Activated CD4-positive, alpha-beta T cell treated with anti-CD3 and anti-CD28 coated beads for 48 hours (primary cell): ENCODE data around the gene AFMID.
"Not testable (repeated sequence)": the region's sequence is repeated elsewhere in the genome, so short reads cannot be mapped to it uniquely, and the experiment has no call there.

Source experiments
- DNase-seq: peaks from one replicate; pipeline ENCODE4 v3.0.0-alpha.2; 2020

The AFMID gene

DNA sequence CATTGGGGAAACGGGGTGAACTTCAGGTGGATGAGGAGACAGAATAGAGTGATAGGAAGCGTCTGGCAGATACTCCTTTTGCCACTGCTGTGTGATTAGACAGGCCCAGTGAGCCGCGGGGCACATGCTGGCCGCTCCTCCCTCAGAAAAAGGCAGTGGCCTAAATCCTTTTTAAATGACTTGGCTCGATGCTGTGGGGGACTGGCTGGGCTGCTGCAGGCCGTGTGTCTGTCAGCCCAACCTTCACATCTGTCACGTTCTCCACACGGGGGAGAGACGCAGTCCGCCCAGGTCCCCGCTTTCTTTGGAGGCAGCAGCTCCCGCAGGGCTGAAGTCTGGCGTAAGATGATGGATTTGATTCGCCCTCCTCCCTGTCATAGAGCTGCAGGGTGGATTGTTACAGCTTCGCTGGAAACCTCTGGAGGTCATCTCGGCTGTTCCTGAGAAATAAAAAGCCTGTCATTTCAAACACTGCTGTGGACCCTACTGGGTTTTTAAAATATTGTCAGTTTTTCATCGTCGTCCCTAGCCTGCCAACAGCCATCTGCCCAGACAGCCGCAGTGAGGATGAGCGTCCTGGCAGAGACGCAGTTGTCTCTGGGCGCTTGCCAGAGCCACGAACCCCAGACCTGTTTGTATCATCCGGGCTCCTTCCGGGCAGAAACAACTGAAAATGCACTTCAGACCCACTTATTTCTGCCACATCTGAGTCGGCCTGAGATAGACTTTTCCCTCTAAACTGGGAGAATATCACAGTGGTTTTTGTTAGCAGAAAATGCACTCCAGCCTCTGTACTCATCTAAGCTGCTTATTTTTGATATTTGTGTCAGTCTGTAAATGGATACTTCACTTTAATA lies 37.3 kb downstream of the AFMID start:
- DNase-seq = no peak

- DNase-seq = no peak
Observed at GRCh38 chr17:78225088-78225865, 38.1 kb downstream of the AFMID start.

DNA sequence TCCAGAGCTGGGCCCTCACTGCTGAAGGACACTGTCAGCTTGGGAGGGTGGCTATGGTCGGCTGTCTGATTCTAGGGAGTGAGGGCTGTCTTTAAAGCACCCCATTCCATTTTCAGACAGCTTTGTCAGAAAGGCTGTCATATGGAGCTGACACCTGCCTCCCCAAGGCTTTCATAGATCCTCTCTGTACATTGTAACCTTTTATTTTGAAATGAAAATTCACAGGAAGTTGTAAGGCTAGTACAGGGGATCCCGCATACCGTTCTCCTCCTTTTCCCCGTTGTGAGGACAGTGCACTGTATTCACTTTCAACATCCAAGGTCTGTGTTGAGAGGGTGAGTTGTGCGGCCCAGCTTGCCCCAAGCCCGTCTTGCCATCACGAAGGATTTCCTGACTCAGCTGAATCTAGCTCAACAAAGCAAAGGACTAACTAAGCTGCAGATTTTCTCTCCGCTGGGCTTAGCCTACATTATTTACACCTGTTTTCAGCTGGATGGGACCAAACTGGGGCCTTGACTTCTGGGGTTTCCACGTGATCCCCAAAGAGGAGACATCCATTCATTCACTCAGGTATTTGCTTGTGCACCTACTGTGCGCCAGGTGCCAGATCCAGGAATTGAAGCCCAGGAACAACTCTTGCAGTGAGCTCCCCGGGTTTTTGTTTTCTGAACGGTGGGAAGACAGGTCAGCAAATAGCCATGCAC lies 39.0 kb downstream of the AFMID start:
- DNase-seq = no peak

DNA sequence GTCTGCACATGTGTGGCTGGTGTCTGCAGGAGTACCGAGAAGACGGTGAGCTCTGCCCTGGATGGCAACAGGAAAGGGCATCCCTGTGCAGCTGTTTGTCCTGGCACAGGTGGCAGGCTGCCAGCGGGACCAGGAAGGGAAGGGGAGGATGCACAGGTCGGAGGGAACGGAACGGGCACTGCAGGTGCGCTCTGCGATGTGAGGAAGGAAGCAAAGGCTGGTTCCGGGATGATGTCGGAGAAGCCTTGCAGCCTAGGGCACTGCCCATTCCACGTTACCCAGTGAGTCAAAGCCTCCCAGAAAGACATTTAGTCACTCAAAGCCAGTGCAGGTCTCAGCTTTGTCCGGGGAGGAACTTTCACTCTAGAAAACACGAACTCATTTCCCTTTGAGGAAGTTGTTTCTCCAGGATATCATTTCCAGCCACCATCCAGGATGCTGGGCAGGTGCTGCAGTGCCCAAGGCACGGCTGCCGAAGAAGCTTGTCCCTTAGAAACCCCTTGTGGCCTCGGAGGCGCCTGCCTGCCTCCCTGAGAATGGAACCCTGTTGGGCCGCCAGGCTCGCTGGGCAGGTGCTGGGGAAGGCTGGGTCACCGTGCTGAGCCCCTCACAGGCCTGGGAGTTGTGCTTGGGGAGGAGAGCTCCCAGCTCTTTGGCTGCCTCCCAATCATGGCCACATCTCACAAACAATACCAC lies 39.7 kb downstream of the AFMID start:
- DNase-seq = peak; percentile 20

DNA sequence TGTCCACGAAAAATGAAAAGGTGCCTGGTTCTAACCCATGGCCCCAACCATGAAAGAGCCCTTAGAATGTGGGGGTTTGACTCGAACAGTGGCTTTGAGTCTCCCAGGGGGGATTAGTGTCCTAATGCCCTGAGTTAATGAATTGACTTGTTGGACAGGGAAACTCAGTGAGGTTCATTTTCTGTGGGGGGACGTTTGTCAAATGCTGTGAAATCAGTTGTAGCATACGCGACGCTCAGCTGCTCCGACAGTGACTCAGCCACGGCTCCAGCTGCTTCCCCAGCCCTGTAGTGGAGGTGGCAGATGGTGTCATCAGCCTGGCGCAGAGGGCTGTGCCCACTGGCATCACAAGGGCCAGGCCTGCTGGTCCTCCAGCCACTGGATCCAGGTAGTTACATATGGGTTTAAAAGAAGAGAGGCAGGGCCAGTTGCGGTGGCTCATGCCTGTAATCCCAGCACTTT lies 40.3 kb downstream of the AFMID start:
- DNase-seq = peak; percentile 23

GRCh38 chr17:78228176-78228575 lies 41.0 kb downstream of the AFMID start:
- DNase-seq = no peak

GRCh38 chr17:78230252-78230962 lies 43.2 kb downstream of the AFMID start:
- no peak for DNase-seq

DNA sequence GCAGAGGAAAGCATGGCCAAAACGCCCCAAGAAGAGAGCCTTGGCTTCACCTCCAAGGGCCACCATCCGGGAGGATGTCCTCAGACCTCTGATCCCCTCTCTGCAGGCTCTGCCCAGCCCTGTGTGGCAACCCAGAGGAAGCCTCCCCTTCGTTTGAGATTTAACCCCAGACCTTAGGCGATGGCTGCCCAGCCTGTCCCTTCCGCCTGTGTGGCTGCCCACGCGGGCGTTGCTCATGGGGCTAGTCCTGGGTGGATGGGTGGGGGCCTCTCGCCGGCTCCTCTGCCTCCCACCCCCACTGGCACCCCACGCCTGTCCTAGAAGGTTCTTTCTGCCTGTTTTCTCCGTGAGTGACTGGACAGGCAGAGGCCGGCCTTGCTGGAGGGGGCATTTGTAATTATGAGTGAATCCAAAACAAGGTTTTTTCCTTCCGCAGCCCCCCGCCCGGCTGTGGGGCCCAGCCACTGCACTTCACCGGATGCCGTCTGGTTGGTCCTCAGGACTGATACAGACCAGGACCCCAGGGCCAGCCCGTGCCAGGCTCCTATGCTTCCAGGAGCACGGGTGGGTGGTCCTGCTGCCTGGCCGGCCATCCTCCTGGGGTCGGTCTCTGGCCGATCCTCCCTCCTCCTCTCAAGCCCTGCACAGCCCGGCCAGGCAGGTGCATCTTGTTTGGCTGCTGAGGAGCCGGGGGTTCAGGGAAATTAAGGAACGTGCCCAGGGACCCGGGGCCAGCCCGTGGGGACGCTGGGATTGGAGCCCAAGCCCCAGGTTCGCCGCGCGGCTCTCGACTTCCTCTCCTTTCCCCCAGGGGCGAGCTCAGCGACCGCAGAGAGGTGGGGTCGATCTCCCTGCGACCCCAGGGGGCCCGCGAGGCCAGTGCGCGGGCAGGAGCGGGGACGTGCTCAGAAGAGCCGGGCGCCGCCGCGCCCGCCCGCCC lies 44.1 kb downstream of the AFMID start, which contains the start of gene TMEM235:
Gene TMEM235 (plus strand): TSS at position 636 of the 940 bp plus-strand sequence. CDS start 393 bp downstream, outside the sequence.
- DNase-seq = no peak

DNA sequence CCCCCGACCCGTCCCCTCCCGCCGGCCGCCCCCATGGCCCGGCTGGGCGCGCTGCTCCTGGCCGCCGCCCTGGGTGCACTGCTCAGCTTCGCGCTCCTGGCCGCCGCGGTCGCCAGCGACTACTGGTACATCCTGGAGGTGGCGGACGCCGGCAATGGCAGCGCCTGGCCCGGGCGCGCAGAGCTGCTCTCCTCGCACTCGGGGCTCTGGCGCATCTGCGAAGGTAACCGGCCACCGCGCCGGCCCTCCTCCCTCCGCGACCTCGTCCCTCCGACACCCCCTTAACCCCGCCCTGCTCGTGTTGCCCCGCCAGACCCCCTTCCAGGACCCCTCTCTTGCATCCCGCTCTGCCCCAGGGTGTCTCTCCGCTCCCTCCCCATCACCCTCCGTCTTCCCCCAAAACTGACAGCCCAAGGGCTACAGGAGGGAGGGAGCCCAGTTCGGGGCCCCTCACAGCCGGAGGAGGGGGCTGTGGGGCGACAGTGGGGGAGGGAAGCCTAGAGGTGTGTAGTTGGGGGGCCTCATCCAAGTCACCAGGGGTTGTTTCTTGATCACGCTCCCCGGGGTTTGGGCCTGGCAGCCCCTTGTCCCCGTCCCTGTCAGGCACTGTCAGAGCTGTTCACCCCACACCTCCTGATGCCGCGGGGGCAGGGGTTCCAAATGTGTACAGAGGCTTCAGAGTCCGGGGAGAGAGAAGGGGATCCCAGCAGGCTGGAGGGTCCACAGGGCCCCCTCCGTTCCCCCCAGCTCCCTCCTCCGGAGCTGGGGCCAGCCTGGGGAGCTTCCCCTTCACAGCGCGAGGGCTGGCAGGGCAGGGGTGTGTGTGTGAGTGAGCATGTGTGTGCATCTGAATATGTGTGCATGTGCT lies 45.1 kb downstream of the AFMID start:
- peak; percentile 56 for DNase-seq

GRCh38 chr17:78232859-78233173 lies 45.7 kb downstream of the AFMID start:
- DNase-seq = no peak

DNA sequence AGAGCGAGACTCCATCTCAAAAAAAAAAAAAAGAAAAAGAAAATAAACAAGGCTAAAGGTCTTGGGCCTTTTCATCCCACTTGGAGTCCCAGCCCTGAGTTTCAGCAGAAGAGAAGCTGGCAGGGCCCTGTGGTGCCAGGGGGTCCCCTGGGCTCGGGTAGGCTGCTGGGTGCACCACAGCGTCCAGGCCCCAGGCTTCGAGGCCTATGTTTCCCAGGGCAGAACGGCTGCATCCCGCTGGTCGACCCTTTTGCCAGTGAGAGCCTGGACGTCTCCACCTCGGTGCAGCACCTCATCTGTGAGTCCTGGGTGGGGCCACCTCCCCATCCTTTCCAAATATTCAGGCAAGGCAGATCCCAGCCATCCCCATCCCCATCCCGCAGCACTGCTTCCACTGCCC lies 46.5 kb downstream of the AFMID start:
- no peak for DNase-seq

- DNase-seq = no peak
Observed at GRCh38 chr17:78234261-78234865, 47.2 kb downstream of the AFMID start.

GRCh38 chr17:78235022-78235421 lies 47.9 kb downstream of the AFMID start:
- DNase-seq = not testable (repeated sequence)

DNA sequence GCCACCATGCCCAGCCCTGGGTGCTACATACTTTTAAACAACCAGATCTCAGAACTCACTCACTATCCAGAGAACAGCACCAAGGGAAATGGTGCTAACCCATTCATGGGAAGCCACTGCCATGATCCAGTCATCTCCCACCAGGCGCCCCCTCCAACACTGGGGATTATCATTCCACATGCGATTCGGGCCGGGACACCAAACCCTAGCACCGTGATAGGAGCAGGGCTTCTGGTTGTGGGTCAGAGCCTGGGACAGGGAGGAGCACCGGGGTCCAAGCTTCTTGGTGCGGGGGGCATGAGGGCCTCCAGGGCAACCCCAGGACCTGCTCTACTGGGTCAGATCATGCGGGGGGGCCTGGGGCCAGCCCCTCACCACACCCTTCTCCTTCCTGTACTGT lies 48.7 kb downstream of the AFMID start:
- DNase-seq = no peak

DNA sequence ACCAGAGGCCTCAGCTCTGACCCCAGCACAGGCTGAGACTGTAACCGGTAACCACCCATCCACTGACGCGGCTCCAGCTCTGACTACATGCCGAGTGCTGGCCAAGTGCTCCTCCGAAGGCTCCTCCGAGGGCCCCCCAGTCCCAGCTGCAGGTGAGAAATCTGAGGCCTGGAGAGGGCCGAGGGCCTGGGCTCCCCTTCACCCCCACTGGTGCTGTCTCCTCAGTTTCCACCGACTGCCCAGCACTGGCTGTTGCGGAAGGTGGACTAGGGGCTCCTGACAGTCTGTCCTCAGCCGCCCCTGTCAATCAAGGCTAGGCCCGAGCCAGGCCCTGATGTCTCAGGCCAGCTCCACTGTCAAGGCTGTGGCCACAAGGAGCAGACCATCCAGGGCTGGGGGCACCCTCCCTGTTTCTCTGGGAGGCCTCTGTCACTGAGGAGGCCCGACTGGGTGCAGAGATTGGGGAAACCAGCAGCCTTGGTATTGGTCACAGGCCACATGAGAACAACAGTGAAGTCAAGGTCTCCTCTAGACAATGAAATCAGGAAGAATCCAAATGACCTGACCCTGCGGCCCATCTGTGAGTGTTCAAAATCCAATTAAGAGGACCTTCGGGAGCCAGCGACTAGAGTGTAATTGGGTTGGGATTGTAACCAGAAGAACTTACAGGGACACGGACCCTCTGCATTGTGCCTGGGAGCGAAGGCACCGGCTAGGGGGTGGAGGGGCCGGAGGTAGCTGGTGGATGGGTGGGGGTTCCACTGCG lies 49.4 kb downstream of the AFMID start:
- DNase-seq = no peak

DNA sequence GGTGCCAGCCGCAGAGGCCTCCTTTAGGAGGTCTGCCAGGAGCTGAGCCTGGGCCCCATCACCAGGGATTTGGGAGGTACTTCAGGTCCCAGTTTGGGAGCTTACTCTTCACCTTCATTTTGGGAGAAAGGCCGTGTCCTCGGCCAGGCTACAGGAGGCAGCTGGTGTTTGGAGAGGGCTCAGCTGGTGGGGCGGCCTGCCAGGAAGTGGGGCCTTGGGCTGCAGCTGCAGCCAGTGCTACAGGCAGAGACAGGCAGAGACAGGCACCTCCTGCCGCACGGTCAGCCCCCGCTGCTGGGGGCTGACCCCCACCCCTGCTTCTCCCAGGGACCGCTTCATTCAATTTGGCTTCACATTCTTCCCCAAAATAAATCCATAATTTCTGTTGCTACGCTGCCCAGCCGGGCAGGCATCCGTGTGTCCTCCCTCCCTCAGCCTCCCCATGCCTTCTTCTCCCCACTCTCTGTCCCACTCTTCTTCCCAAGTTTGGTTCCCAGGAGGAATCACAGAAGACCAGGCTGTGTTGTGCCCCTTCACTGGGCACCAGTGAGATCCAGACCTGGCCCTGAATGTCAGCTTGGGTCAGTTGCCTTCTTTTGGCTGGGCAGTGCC lies 50.3 kb downstream of the AFMID start:
- no peak for DNase-seq

- no peak for DNase-seq
Observed at GRCh38 chr17:78238823-78239488, 51.8 kb downstream of the AFMID start.

GRCh38 chr17:78239489-78239931 lies 52.3 kb downstream of the AFMID start:
- no peak for DNase-seq
